HFF-Myc (cell line): ENCODE data around the gene CSTPP1.
A peak's percentile ranks its signal among the peaks of the same experiment; 100 is the strongest.

Experiments
- DNase-seq: peaks from one replicate; pipeline ENCODE4 v3.0.0-alpha.2; 2011; ENCODE audit warnings: low read depth; ENCODE audit errors: extremely low read depth
- H3K4me3 ChIP-seq: replicated peaks from 2 replicates; pipeline ENCODE4 v1.5.1; 2011; ENCODE audit warnings: low read depth, mild to moderate bottlenecking, control low read depth, low read length
- CTCF ChIP-seq: IDR thresholded peaks from 2 replicates; pipeline ENCODE4 v1.5.1; 2012; ENCODE audit warnings: mild to moderate bottlenecking, low read depth, low read length, control low read depth; ENCODE audit errors: missing control alignments

The CSTPP1 gene

GRCh38 chr11:46936138-46937110, at the start of gene CSTPP1:
Gene CSTPP1, plus strand, starts transcription at chr11:46936761. Its CDS starts 45 bp downstream, at chr11:46936806.
- peak; percentile 84 for DNase-seq
- H3K4me3 ChIP-seq = peak within 1 kb of the TSS; percentile 66
- TF ChIP-seq CTCF = no peak

- TF ChIP-seq CTCF = no peak
- no peak for DNase-seq
- H3K4me3 ChIP-seq = no peak overlapping the region
Observed at GRCh38 chr11:46888636-46889035, 47.9 kb upstream of the CSTPP1 start.

GRCh38 chr11:46889251-46889650, 47.3 kb upstream of the CSTPP1 start:
- no peak overlapping the region for H3K4me3 ChIP-seq
- DNase-seq = no peak
- TF ChIP-seq CTCF = no peak

- DNase-seq = peak; percentile 52
- H3K4me3 ChIP-seq = no peak overlapping the region
- TF ChIP-seq CTCF = peak; percentile 87
Observed at GRCh38 chr11:46889689-46890475, 46.7 kb upstream of the CSTPP1 start.

GRCh38 chr11:46890665-46891064, 45.9 kb upstream of the CSTPP1 start:
- no peak for TF ChIP-seq CTCF
- no peak overlapping the region for H3K4me3 ChIP-seq
- no peak for DNase-seq

- H3K4me3 ChIP-seq = no peak overlapping the region
- TF ChIP-seq CTCF = no peak
- no peak for DNase-seq
Observed at GRCh38 chr11:46892109-46892508, 44.5 kb upstream of the CSTPP1 start.
